Mononuclear cell (primary cell): ENCODE results near the gene BRD7. TPM values are rescaled to one million over a fixed set of nuclear protein-coding genes. Genes with fewer than 3 reads are reported as not detected.

Experiments
- H3K27me3 ChIP-seq: 2 replicates; pipeline ENCODE4 v1.6.0; 2011; ENCODE audit warnings: low read length, control low read depth; ENCODE audit not compliant: insufficient read depth
- H3K4me1 ChIP-seq: 2 replicates; pipeline ENCODE4 v1.5.1; 2011; ENCODE audit warnings: mild to moderate bottlenecking, low read length, control low read depth; ENCODE audit not compliant: insufficient read depth
- H3K4me3 ChIP-seq: 2 replicates; pipeline ENCODE4 v1.5.1; 2011; ENCODE audit warnings: mild to moderate bottlenecking, low read length, moderate library complexity
- H3K9me3 ChIP-seq: 2 replicates; pipeline ENCODE4 v1.5.1; 2011; ENCODE audit warnings: low read depth, mild to moderate bottlenecking, control low read depth, low read length
- total RNA-seq: library from RNA; depleted of rRNA; stranded (reverse); fragments of >200 nt; gene quantifications from one replicate; pipeline ENCODE4 v1.2.3, GENCODE V29; 2012

BRD7 gene
- total RNA-seq, 1 donor = 55.3 TPM

DNA sequence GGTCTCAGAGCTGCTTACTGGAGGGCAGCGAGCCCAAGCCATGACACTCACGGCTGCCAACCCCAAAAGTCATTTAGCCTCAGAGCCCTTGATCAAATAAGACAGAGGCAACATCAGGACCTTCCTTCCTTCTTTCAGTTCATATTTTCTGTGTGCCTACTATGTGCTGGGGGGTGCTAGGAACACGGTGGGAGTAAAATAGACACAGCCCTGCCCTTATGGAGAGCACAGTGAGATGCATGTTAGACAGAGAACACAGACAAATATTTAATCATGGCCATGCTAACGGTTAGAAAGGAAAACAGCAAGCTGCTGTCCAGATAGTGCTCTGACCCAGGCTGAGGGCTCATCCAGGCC, 4.5 kb upstream of the BRD7 start:
- H3K4me1 ChIP-seq = peaks cover 6% of the 10 kb centered on the region
- no peaks in the 10 kb centered on the region for H3K9me3 ChIP-seq
- no peak overlapping the region for H3K4me3 ChIP-seq
- no peaks in the 10 kb centered on the region for H3K27me3 ChIP-seq

DNA sequence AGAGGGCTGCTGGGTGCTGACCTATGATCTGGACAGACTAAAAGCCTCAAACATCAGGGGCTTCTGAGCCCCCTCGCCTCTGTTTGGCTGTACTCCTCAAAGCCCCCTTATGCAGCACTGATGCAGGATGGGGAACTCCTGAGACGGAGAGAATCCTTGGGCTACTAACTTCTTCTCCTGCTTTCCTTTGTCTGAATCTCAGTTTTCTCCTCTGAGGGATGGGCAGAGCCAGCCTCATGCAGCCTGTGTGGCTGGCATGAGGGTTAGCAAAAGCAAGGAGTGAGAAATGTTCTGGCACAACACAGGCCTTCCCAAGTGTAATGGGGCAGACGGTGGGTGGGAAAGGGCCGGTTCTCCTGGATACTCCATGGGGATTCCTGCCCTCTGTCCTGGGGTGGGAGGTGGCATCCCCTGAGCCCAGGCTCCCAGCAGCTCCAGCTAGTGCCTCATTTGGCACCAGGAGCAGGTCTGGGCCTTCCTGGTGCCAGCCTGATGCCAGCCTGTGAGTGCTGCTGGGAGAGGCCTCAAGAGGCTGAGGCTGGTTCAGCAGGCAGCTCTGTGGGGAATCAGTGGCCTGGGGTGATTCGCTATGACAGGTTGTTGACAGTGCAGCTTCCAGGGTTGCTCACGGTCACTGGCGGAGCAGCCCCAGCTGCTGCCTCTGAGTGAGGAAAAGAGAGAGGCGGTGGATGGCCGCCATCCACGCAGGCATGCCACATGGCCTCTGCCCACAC, 4.0 kb upstream of the BRD7 start:
- Histone ChIP-seq H3K27me3 (no peaks in the 10 kb centered on the region), H3K4me3 (no peak overlapping the region)

DNA sequence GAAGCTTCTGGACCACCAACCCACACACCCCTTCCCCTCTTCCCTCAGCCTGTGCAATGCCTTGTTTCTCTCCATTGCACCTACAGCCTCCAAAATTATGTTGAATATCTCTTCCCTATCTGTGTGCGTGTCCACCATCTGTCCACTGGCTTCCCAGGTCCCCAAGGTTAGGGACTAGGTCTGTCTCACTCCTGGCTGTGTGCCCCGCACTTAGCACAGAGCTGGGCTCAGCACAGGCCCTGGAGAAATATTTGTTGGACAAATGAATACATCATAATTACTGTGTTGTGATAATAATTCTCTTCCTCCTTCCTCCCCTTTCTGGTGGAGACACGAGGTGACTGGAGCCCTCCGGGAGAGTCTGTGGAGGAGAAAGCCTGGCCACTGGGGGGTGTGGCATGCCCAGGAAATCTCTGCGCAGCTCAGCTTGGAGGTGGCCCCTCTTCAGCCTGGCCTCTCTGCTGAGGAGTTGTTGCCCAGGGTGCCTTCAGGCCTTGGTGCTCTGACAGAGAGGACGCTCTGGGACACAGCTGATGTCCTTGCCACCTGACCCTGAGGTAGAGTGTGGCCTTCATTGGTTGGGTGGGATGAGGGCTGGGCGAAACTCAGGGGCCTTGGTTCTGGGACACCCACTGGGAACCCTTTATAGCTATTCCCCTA, 3.3 kb upstream of the BRD7 start:
- Histone ChIP-seq H3K27me3 (no peaks in the 10 kb centered on the region), H3K9me3 (no peaks in the 10 kb centered on the region), H3K4me3 (no peak overlapping the region), H3K4me1 (peaks cover 16% of the 10 kb centered on the region)

More for the DNA sequence above, 4.0 kb upstream of the BRD7 start:
- no peaks in the 10 kb centered on the region for H3K9me3 ChIP-seq
- H3K4me1 ChIP-seq = peaks cover 9% of the 10 kb centered on the region

DNA sequence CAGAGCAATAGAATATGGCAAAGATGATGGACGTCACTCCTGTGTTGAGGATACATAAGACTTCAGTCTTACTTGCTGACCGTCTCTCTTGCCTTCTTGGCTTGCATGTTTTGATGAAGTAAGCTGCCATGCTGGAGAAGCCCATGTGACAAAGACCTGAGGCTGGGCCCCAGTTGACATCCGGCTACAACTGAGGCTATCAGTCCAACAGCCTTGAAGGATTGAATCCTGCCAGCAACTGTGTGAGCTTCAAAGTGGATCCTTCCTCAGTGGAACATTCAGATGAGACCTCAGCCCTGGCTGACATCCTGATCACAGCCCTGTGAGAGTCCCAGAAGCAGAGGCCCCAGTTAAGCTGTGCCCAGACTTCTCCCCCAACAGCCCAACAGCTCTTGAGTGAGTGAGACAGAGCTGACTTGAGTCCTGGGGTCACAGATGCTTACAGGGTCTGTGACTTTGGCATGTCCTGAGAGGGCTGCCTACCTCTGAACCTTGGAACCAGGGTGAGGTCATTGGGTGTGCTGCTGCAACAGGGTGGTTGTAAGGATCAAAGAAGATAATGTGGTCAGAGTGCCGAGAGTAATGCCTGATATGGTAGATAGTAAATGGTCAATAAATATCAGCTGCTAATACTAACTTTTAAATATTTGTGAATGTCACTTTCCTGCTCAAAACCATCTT, 2.4 kb upstream of the BRD7 start:
- Histone ChIP-seq H3K27me3 (no peaks in the 10 kb centered on the region), H3K9me3 (no peaks in the 10 kb centered on the region), H3K4me3 (no peak overlapping the region), H3K4me1 (peaks cover 23% of the 10 kb centered on the region)

DNA sequence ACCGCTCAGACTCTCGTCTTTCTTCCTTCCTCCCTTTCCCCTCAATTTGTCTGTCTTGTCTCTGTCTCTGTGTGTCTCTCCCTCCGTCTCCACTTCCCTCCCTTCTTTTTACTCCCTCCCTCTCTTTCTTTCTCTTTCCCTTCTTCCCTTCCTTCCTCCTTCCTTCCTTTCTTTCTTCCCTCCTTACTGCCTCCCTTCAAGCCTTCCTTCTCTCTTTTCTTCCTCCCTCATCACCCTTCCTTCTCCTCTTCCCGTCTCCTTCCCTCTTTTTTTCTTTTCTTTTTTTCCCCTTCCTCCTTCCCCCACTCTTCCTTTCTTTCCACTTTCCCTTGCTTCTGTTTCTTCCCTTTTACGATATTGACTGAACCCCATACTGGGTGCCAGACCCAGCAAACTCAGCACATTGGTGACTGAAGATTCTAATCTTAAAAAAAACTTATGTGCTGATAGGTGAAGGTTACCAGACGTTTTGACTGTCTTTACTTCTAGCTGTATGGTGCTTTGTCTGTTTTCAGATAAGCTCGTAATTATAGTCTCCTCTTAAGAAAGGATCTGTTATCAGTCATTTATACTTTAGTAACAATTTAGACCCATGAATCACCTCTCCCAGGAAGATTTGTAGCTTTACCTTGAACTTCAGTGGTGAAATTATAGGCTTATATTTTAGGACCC, 481 bp upstream of the BRD7 start:
- Histone ChIP-seq H3K9me3 (no peaks in the 10 kb centered on the region), H3K4me3 (peak overlapping the region; percentile 27), H3K27me3 (no peaks in the 10 kb centered on the region), H3K4me1 (peaks cover 40% of the 10 kb centered on the region)

DNA sequence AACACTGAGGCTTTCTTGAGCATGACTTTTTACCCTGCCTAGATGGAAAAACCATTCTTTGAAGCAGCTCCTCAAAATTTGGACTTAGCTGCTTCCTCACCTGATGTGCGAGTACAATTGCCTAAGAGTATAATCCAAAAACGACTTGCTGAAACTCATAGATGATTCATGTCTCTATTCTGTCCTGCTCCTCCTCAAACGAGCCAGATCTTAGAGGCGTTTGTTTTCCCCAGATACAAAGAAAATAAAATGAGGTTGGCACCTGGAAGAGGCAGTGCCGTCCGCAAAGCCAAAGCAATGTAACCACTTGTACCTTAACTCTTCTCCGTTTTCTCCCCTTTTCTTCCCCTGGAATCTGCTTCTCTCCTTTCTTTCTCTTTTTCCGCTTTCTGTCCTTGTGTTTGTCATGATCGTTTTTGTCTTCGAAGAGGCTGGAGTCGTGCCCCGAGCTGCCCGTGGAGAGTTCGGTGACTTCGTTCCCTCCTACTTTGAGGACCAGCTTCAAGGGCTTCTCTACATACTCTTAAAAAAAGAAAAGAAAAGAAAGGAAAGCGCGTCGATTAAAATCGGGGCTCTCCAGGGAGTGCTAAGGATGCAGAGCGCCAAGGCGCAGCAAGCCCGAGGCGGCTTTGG, 895 bp downstream of the BRD7 start:
- H3K27me3 ChIP-seq = no peaks in the 10 kb centered on the region
- H3K4me1 ChIP-seq = peaks cover 47% of the 10 kb centered on the region
- H3K9me3 ChIP-seq = no peaks in the 10 kb centered on the region
- peak overlapping the region; percentile 87 for H3K4me3 ChIP-seq

DNA sequence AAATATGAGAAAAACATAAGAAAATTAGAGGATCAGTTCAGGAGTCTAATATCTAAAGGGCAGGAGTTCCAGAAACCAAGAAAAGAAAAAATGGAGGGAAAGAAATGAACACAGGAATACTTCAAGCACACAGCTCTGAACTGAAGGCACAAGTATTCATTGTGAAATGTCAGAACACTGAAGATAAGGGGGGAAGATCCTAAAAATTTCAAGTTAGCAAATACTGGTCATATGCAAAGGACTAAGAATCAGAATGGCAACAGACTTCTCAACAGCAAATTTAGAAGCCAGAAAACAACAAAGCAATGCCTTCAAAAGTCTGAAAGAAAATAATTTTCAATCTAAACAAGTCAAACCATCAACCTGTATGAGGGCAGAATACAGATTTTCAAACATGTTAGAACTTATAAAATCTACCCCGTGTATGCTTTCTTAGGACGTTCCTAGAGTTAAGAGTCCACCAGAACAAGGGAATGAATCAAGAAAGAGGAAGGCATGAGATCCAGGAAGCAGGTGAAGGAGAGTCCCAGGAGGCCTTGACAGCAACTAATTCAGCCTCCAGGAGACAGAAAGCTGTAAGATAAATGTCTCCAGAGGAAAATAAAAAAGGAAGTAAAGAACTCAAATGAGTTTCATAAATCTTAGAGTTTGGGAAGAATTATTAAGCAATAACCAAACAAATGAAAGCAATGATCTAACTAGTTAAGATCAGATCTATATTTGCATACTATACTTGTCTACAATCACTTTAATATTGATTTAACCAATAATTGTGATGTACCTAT, 2.8 kb downstream of the BRD7 start:
- Histone ChIP-seq H3K9me3 (no peaks in the 10 kb centered on the region), H3K4me1 (peaks cover 47% of the 10 kb centered on the region), H3K27me3 (no peaks in the 10 kb centered on the region), H3K4me3 (no peak overlapping the region)

DNA sequence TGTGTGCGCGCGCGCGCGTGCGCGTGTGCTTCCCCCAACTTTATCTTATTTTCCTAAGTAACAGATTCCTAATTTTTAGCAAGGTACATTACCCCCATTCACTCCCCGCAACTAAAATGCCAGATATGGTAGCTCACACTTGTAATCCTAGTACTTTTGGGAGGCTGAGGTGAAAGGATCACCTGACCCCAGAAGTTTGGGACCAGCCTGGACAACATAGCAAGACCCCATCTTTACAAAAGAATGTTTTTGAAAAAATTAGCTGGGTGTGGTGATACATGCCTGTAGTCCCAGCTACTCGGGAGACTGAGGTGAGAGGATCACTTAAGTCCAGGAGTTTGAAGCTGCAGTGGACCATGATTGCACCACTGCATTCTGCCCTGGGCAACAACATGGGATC, 5.1 kb downstream of the BRD7 start:
- no peaks in the 10 kb centered on the region for H3K9me3 ChIP-seq
- H3K27me3 ChIP-seq = no peaks in the 10 kb centered on the region
- no peak overlapping the region for H3K4me3 ChIP-seq
- H3K4me1 ChIP-seq = peaks cover 41% of the 10 kb centered on the region

DNA sequence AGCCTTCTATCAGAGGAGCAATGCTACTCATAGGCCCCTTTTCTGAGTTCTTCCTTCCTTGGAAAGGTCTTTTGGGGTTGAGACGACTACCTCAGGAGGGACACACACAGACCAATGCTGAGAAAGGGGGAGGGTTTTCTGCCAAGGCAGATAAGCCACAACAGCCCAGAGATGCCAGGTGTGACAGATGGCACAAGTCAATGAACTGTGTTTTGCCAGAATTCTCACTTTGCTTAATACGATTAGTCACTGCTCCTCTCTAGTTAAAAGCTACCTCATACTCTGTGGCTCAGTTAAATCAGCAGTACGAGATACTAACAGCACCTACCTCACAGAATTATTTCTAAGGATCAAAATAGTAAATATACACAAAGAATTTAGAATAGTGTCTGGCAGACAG, 8.0 kb downstream of the BRD7 start:
- Histone ChIP-seq H3K4me3 (no peak overlapping the region), H3K9me3 (no peaks in the 10 kb centered on the region), H3K4me1 (peaks cover 20% of the 10 kb centered on the region), H3K27me3 (no peaks in the 10 kb centered on the region)

DNA sequence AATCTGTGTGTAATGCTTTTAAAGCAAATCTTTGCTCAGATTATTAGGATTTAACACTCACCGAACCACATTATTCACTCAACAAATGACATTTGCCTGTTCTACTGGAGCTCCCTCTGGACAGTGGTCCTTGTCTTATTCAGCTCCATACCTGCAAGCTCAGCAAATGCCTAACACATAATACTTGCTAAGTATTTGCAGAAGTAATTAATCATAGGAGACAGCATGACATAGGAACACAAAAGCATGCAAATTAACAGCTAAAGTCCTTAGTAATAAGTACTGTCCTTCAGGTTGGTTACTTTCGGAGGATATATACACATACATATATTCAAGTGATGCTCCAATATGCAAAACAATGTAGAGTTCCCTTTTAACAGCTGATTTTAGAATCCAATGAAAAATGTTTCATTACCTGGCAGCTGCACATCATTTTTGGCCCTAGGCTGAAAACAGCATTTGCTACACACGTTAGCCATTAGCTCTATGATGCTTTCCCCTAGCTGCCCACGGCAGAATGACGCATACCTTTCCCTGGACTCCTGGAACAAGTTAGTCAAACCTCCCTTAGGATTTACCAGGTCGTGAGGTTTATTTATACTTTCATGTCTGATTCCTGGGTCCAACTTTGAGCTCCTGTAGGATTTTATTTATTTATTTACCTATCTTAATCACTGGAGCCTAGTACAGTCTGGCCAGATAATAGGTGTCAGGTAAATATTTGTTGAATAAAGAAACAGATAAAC, 8.6 kb downstream of the BRD7 start:
- H3K27me3 ChIP-seq = no peaks in the 10 kb centered on the region
- H3K9me3 ChIP-seq = no peaks in the 10 kb centered on the region
- no peak overlapping the region for H3K4me3 ChIP-seq
- peaks cover 14% of the 10 kb centered on the region for H3K4me1 ChIP-seq

DNA sequence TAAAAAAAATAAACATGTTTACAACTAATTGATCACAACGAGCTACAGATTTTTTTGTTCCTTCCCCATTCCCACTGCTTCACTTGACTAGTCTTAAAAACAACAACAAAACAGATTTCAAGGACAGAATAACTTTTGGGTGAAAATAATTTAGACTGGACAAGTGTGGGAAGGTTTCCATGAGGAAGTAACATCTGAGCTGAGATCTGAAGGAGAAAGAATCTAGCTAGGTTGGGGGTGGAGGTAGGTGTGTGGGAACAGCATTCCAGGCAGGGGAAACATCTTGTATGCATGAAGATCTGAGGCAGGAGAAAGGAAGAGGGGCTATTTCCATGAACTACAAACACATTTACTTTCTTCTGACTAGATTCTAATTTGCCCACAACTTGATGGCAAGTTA, 9.2 kb downstream of the BRD7 start:
- peaks cover 8% of the 10 kb centered on the region for H3K4me1 ChIP-seq
- H3K4me3 ChIP-seq = no peak overlapping the region
- H3K27me3 ChIP-seq = no peaks in the 10 kb centered on the region
- H3K9me3 ChIP-seq = no peaks in the 10 kb centered on the region

DNA sequence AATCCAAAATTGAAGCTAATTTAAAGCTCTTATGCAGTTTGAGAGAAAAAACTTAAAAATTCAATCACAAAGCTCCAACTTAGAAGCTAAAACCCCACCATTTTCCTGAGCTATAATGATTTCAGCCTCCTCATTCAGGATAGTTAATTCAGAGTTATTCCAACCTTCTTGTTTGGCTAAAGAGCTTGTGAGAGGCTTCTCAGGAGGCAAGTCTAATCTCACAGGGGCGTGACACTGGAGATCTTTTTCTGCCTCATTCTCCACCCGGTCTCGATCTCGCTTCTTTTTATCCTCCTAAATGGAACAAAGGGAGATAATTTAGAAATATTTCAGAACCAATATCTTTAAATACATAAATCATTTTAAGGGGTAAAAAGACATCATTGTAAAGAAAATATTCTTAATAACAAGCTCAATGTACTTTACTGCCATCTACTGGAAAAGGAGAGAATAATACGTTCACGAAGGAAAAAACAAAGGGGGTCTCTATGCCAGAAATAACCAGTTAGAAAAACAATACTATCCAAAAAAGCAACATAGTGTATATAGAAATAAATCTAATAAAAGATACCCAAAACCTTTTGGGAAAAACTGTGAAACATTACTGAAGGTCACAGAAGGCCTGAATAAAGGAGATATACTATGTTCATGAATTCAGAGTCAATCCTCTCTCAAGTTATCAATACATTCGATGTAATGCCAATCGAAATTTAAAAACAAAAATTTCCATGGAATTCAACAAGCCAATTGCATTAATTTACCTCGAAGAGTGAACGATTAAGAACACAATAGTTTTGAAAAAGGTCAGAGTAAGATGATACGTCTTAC, 13.9 kb downstream of the BRD7 start:
- H3K4me1 ChIP-seq = no peaks in the 10 kb centered on the region
- no peaks in the 10 kb centered on the region for H3K27me3 ChIP-seq
- H3K4me3 ChIP-seq = no peak overlapping the region
- no peaks in the 10 kb centered on the region for H3K9me3 ChIP-seq

DNA sequence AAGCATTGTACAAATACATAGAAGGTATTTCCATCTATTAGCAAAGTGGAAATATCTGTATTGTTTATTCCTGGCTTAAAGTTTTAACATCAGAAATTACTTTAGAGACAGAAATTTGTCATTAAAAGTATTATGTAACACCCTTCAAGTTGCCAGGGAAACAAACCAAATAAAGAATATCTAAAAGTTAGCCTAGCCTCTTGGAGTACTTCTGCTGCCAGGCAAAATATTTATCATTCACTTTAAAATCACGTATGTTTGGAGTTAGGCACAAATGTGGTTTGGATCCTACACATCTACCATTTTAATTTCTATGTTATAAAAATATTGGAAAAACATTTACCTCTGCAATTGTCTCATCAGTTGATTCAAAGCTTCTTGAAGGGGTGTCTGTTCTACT, 14.7 kb downstream of the BRD7 start:
- H3K4me1 ChIP-seq = no peaks in the 10 kb centered on the region
- H3K4me3 ChIP-seq = no peak overlapping the region
- H3K27me3 ChIP-seq = no peaks in the 10 kb centered on the region
- no peaks in the 10 kb centered on the region for H3K9me3 ChIP-seq
